ENCODE results near the gene ACBD6.

The ACBD6 gene

DNA sequence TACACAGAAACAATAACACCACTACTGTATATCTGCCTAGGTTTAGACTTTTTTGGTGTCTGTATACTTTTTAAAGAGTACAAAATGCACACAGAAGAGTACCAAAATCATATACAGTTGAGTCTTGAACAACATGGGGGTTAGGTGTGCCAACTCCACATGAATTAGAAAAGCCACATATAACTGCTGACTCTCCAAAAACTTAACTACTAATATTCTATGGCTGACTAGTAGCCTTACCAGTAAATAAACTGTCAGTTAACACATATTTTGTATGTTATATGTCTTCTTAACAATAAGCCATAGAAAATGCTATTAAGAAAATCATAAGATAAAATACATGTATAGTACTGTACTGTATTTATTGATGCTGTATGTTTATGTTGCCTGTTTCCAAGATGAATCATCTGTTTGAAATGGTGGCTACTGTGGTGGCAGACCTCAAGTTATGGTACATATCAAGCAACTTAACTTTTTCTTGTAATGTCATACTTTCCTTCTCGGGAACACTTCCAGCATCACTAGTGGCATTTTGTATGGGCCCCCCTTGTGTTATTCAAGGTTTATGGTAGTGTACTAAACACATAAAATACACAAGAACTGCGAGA, 201.1 kb downstream of the ACBD6 start:
- no peak for DNase-seq (ENCODE audit: low read depth in 2 of 3, low spot score in 1 of 3)

GRCh38 chr1:180299479-180300221, 202.7 kb downstream of the ACBD6 start:
- no peak for DNase-seq (ENCODE audit: low read depth in 2 of 3, low spot score in 1 of 3)

- DNase-seq (ENCODE audit: low read depth in 2 of 3, low spot score in 1 of 3): no peak
Measured at GRCh38 chr1:180295999-180296398, 206.4 kb downstream of the ACBD6 start.

GRCh38 chr1:180294711-180295110, 207.7 kb downstream of the ACBD6 start:
- DNase-seq (ENCODE audit: low read depth in 2 of 3, low spot score in 1 of 3): no peak

GRCh38 chr1:180291004-180291403, 211.4 kb downstream of the ACBD6 start:
- DNase-seq (ENCODE audit: low read depth in 2 of 3, low spot score in 1 of 3): no peak

- DNase-seq (ENCODE audit: low read depth in 2 of 3, low spot score in 1 of 3): no peak
Measured at GRCh38 chr1:180290265-180291001, 211.9 kb downstream of the ACBD6 start.

DNA sequence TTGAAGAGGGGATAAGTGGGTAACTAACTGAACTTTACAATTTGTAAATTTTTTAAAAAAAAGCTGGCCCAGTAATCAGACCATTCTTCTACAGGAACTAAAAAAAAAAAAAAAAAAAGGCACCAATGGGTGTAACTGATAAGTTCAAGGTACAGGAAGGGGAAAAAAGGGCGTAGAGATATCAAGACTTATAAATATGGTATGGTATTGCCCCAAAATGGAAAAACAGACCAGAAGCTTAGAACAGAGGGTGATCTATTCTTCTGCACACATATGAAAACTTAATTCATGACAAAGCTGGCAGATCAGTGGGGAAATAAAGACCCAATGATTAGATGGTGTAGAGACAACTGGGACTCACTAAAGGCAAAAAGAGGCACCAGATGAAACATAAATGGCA, 213.4 kb downstream of the ACBD6 start:
- DNase-seq (ENCODE audit: low read depth in 2 of 3, low spot score in 1 of 3): no peak

GRCh38 chr1:180287988-180288705, 214.2 kb downstream of the ACBD6 start:
- no peak for DNase-seq (ENCODE audit: low read depth in 2 of 3, low spot score in 1 of 3)

DNA sequence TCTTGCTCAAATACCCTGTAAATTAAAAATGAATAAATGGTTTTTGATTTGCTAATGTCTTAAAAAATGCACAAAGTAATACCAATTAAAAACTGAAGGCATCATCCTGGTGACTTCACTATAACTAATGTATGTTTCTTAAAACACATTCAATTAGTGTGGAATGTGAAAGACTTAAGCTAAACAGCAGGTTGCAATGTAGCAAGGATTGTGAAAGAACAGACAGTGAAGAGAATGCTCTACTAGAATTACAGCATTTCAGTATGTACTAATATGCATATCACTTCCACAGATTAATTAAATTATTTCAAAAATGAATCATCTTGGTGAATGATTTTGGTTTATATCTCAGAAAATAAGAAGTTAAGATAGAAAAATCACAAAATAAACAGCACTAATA, 216.0 kb downstream of the ACBD6 start:
- DNase-seq (ENCODE audit: low read depth in 2 of 3, low spot score in 1 of 3): no peak

DNA sequence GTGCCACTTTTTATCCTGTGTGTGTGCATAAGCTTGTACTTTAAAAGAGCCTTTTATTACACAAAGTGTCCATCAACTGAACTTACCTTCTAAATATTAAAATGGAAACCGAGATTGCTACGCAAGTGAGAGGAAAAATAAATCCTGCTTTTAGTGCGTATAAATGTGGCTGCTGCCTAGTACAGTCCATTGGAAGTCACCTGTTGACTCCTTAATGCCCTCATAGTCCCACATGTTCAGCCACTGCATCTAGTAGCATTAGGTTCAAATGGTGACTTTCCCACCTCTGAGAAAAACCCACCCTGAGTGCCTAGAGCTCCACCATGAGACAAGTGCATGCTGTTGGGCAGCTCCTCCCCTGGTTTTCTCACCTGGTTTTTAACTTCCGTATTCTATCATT, 219.3 kb downstream of the ACBD6 start:
- DNase-seq (ENCODE audit: low read depth in 2 of 3, low spot score in 1 of 3): no peak

GRCh38 chr1:180282401-180283044, 219.9 kb downstream of the ACBD6 start:
- DNase-seq (ENCODE audit: low read depth in 2 of 3, low spot score in 1 of 3): no peak

DNA sequence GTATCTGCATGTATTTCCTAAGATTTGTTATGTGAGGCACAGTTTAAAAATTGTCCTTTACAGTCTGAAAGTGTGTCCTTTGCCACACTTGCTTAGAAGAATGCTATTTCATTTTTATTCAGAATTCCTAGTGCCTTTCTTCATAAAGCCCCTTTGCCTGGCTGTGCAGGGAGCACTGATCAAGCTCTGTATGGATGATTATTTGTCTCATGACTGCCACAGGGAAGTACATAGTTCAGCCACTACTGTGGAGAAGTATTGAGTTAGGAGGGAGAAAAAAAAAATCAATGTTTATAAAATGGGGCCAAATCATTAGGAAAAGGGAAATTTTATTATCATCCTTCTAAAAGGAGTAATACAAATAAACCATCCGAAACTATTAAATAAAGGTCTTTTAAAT, 220.9 kb downstream of the ACBD6 start:
- DNase-seq (ENCODE audit: low read depth in 2 of 3, low spot score in 1 of 3): no peak

DNA sequence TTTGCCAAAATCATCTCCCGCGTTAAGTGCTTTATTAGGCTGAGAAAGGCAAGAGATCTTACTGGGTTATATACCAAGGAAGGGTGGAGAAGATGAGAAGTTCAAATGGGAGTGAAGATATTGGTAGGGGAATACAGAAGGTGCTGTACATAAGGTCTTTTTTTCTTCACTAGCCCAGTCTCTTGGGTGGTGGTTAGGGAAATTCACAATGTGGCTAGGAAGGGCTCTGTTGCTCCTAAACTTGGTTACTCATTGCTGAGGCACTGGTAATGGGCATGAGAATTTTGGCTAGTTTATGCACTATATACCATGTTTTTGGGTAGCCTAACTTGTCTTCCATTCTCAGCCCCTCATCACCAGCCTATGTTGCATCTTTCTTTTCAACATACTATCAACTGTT, 221.8 kb downstream of the ACBD6 start:
- DNase-seq (ENCODE audit: low read depth in 2 of 3, low spot score in 1 of 3): no peak

GRCh38 chr1:180279651-180280050, 222.7 kb downstream of the ACBD6 start:
- no peak for DNase-seq (ENCODE audit: low read depth in 2 of 3, low spot score in 1 of 3)

GRCh38 chr1:180278596-180279395, 223.6 kb downstream of the ACBD6 start:
- no peak for DNase-seq (ENCODE audit: low read depth in 2 of 3, low spot score in 1 of 3)

- no peak for DNase-seq (ENCODE audit: low read depth in 2 of 3, low spot score in 1 of 3)
Measured at GRCh38 chr1:180278194-180278515, 224.2 kb downstream of the ACBD6 start.

- no peak for DNase-seq (ENCODE audit: low read depth in 2 of 3, low spot score in 1 of 3)
Measured at GRCh38 chr1:180277476-180278193, 224.7 kb downstream of the ACBD6 start.

DNA sequence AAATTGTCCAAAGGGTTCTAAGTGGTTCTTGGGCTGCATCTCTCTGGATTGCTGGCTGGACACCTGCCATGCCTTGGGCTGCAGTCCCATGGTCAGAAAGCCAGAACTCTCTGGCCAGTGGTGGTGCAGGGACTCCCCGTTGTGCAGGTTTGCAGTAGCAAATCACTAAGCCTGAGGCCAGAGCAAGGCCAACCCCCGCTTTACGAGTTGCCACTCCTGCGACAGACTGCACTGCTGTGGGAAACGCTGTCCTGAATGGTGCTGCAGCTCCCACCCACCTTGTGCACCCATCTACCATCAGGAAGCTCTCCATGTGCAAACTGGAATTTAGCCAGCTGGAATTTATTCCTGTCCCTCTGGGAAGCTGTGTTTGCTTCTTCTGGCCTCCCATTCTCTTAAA, 226.7 kb downstream of the ACBD6 start:
- no peak for DNase-seq (ENCODE audit: low read depth in 2 of 3, low spot score in 1 of 3)

GRCh38 chr1:180274221-180274620, 228.2 kb downstream of the ACBD6 start:
- DNase-seq (ENCODE audit: low read depth in 2 of 3, low spot score in 1 of 3): no peak

DNA sequence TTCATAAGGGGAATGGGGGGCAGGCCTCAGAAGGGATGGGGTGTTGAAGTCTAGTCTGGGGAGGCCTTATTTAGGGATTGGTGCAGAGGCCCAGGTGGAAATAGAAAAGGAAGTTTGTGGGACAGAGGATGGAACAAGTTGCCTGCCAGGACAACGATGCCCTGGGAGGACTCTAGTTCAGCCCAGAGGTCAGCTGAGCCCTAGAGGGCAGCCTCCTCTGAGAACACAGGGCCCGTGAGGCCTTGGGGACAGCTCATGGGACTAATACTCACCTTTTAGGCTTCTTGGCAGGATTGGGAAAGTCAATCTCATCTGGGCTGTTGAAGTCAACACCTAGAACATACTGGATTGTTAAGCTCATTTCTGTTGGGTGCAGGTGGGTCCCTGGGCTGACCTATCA, 229.3 kb downstream of the ACBD6 start:
- no peak for DNase-seq (ENCODE audit: low read depth in 2 of 3, low spot score in 1 of 3)

Data from stimulated activated CD4-positive, alpha-beta T cell treated with anti-CD3 and anti-CD28 coated beads, Interleukin-12 subunit alpha, Interleukin-12 subunit beta, amount 100 ng/mL, for 48 hours (primary cell).